PC-9 (cell line): Measurements from ENCODE around the gene ZNF580.

Experiments
- EZH2 ChIP-seq: fragments of 200-600 bp; sonication (generic); IDR thresholded peaks from 2 replicates; pipeline ENCODE4 v1.8.0; 2017; ENCODE audit warnings: antibody characterized with exemption, low read depth
- TF ChIP-seq, protein P1 (sequence below): fragments of 200-600 bp; sonication (generic); conservative IDR thresholded peaks from 2 replicates; pipeline ENCODE4 v1.6.1; 2017; ENCODE audit warnings: mixed run types, antibody characterized with exemption, mild to moderate bottlenecking, moderate library complexity

DNA sequence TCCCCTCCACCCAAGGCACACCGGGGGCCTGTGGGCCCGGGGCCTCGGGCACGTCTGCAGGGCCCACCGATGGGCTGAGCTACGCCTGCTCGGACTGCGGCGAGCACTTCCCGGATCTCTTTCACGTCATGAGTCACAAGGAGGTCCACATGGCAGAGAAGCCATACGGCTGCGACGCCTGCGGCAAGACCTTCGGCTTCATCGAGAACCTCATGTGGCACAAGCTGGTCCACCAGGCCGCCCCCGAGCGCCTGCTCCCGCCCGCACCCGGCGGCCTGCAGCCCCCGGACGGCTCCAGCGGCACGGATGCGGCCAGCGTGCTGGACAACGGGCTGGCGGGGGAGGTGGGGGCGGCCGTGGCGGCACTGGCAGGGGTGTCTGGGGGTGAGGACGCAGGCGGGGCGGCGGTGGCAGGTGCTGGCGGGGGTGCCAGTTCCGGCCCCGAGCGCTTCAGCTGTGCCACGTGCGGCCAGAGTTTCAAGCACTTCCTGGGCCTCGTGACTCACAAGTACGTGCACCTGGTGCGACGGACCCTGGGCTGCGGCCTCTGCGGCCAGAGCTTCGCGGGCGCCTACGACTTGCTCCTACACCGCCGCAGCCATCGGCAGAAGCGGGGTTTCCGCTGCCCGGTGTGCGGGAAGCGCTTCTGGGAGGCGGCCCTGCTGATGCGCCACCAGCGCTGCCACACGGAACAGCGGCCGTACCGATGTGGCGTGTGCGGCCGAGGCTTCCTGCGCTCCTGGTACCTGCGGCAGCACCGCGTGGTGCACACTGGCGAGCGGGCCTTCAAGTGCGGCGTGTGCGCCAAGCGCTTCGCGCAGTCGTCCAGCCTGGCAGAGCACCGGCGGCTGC, 25.0 kb upstream of the ZNF580 start:
- no peak for TF ChIP-seq EZH2
- TF ChIP-seq, protein P1, sequence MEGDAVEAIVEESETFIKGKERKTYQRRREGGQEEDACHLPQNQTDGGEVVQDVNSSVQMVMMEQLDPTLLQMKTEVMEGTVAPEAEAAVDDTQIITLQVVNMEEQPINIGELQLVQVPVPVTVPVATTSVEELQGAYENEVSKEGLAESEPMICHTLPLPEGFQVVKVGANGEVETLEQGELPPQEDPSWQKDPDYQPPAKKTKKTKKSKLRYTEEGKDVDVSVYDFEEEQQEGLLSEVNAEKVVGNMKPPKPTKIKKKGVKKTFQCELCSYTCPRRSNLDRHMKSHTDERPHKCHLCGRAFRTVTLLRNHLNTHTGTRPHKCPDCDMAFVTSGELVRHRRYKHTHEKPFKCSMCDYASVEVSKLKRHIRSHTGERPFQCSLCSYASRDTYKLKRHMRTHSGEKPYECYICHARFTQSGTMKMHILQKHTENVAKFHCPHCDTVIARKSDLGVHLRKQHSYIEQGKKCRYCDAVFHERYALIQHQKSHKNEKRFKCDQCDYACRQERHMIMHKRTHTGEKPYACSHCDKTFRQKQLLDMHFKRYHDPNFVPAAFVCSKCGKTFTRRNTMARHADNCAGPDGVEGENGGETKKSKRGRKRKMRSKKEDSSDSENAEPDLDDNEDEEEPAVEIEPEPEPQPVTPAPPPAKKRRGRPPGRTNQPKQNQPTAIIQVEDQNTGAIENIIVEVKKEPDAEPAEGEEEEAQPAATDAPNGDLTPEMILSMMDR: no peak
